KMS-11 (cell line): ENCODE data around the gene CEACAM4.
"Not testable (repeated sequence)": the region's sequence is repeated elsewhere in the genome, so short reads cannot be mapped to it uniquely, and the experiment has no call there.

ENCODE experiments used
- H2AFZ ChIP-seq: fragments of 200-600 bp; sonication (generic); 2 replicates; pipeline ENCODE4 v1.6.1; 2016; ENCODE audit warnings: antibody characterized with exemption, mixed run types, low read depth
- H3K27ac ChIP-seq: fragments of 200-600 bp; sonication (generic); 2 replicates; pipeline ENCODE4 v1.6.1; 2016; ENCODE audit warnings: mild to moderate bottlenecking, mixed run types
- H3K27me3 ChIP-seq: fragments of 200-600 bp; sonication (generic); 2 replicates; pipeline ENCODE4 v1.6.1; 2017; ENCODE audit warnings: mild to moderate bottlenecking, low read depth, mixed run types, moderate library complexity; ENCODE audit not compliant: insufficient read depth
- H3K36me3 ChIP-seq: fragments of 200-600 bp; sonication (generic); 2 replicates; pipeline ENCODE4 v1.6.1; 2017; ENCODE audit warnings: mild to moderate bottlenecking, mixed run types; ENCODE audit not compliant: insufficient read depth
- H3K4me1 ChIP-seq: fragments of 200-600 bp; sonication (generic); 2 replicates; pipeline ENCODE4 v1.6.1; 2016; ENCODE audit warnings: mild to moderate bottlenecking, low read depth, mixed run types; ENCODE audit not compliant: poor library complexity, severe bottlenecking
- H3K4me2 ChIP-seq: fragments of 200-600 bp; sonication (generic); 2 replicates; pipeline ENCODE4 v1.7.0; 2016; ENCODE audit warnings: mild to moderate bottlenecking, mixed run types
- H3K4me3 ChIP-seq: fragments of 200-600 bp; sonication (generic); IDR thresholded peaks from 2 replicates; pipeline ENCODE4 v1.6.1; 2017; ENCODE audit warnings: low read depth, low read length, mixed read lengths; ENCODE audit not compliant: insufficient read depth
- H3K79me2 ChIP-seq: fragments of 200-600 bp; sonication (generic); 2 replicates; pipeline ENCODE4 v1.6.1; 2016; ENCODE audit warnings: low read depth, mixed run types; ENCODE audit not compliant: insufficient read depth
- H3K9ac ChIP-seq: fragments of 200-600 bp; sonication (generic); 2 replicates; pipeline ENCODE4 v1.6.1; 2016; ENCODE audit warnings: mild to moderate bottlenecking, mixed run types
- H4K20me1 ChIP-seq: fragments of 200-600 bp; sonication (generic); 2 replicates; pipeline ENCODE4 v1.6.1; 2016; ENCODE audit warnings: mild to moderate bottlenecking, mixed run types; ENCODE audit not compliant: insufficient read depth
- TF ChIP-seq, protein P1 (sequence below): fragments of 200-600 bp; sonication (generic); conservative IDR thresholded peaks from 2 replicates; pipeline ENCODE4 v1.6.1; 2017; ENCODE audit warnings: low read depth, mild to moderate bottlenecking, antibody characterized with exemption, low read length, moderate library complexity, mixed read lengths

CEACAM4 gene

DNA sequence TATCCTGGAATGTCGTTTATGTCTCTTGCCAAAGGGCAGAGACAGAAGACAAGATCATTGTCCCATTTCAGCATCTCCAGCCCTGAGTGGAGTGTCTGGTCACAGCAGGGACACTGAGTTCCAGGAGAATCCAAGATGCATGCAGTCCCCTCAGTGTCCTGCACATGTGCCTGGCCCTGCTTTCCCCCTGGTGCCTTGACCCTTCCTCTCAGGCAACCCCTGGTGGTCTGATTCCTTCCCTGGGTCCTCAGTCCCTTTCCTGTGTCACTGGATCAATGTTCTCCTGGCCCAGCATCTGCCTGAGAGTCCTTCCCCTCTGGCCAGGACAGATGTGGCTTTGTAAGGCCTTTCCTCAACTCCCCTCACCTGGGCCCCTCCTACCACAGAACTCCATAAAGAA, 41.9 kb downstream of the CEACAM4 start:
- H3K36me3 ChIP-seq: no peaks in the 10 kb centered on the region
- H3K27ac ChIP-seq: no peak overlapping the region
- H2AFZ ChIP-seq: no peak overlapping the region
- H3K4me1 ChIP-seq: no peaks in the 10 kb centered on the region
- no peaks in the 10 kb centered on the region for H4K20me1 ChIP-seq
- H3K4me3 ChIP-seq: no peak overlapping the region
- no peaks in the 10 kb centered on the region; the same call in 1 of the 2 replicates for H3K27me3 ChIP-seq
- H3K79me2 ChIP-seq: no peaks in the 10 kb centered on the region
- H3K4me2 ChIP-seq: no peak overlapping the region
- TF ChIP-seq, protein P1, sequence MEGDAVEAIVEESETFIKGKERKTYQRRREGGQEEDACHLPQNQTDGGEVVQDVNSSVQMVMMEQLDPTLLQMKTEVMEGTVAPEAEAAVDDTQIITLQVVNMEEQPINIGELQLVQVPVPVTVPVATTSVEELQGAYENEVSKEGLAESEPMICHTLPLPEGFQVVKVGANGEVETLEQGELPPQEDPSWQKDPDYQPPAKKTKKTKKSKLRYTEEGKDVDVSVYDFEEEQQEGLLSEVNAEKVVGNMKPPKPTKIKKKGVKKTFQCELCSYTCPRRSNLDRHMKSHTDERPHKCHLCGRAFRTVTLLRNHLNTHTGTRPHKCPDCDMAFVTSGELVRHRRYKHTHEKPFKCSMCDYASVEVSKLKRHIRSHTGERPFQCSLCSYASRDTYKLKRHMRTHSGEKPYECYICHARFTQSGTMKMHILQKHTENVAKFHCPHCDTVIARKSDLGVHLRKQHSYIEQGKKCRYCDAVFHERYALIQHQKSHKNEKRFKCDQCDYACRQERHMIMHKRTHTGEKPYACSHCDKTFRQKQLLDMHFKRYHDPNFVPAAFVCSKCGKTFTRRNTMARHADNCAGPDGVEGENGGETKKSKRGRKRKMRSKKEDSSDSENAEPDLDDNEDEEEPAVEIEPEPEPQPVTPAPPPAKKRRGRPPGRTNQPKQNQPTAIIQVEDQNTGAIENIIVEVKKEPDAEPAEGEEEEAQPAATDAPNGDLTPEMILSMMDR: no peak
- H3K9ac ChIP-seq: no peak overlapping the region

DNA sequence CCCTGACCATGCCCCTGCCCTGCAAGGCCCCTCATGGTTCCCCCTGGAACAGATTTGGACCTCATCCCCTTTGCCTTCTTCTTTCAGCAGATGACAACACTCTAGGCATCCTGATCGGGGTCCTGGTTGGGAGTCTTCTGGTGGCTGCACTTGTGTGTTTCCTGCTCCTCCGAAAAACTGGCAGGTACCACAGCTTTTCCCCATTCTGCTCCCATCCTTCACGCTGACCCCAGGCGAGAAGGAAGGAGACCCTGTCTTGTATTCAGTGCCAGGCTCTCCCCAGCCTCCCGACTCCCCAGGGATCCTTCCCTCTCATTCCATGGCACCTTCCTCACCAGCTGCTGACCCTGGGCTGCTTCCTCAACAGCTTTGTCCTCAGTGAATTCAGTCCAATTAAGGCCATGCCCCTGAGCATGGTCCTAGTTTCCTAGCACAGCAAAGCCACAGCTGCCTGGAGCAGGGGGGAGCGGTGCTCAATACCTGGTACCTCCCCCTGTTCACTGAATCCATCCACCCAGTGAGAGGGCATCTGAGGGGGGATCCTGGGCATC, 42.5 kb downstream of the CEACAM4 start:
- H3K36me3 ChIP-seq: no peaks in the 10 kb centered on the region
- no peak overlapping the region for H3K27ac ChIP-seq
- H2AFZ ChIP-seq: no peak overlapping the region
- H3K4me1 ChIP-seq: no peaks in the 10 kb centered on the region
- no peaks in the 10 kb centered on the region for H4K20me1 ChIP-seq
- no peaks in the 10 kb centered on the region for H3K79me2 ChIP-seq
- H3K4me2 ChIP-seq: no peak overlapping the region
- no peaks in the 10 kb centered on the region; the same call in 1 of the 2 replicates for H3K27me3 ChIP-seq
- no peak overlapping the region for H3K4me3 ChIP-seq
- H3K9ac ChIP-seq: no peak overlapping the region
- TF ChIP-seq, protein P1: no peak

DNA sequence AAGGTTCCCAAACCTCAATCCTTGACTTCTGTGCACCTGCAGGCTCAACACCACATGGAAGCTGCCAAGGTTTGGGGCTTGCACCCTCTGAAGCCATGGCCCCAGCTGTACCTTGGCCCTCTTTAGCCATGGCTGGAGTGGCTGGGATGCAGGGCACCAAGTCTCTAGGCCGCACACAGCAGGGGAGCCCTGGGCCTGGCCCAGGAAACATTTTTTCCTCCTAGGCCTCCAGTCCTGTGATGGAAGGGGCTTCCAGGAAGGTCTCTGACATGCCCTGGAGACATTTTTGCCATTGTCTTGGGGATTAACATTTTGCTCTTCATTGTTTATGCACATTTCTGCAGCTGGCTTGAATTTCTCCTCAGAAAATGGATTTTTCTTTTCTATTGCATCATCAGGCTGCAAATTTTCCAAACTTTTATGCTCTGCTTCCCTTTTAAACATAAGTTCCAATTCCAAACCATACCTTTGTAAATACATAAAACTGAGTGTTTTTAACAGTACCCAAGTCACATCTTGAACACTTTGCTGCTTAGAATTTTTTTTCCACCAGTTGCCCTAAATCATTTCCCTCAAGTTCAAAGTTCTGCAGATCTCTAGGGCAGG, 44.2 kb downstream of the CEACAM4 start:
- H3K4me1 ChIP-seq, H4K20me1 ChIP-seq, H3K27ac ChIP-seq, H3K36me3 ChIP-seq, H3K4me2 ChIP-seq, H3K79me2 ChIP-seq, H3K9ac ChIP-seq, H3K27me3 ChIP-seq, H3K4me3 ChIP-seq, H2AFZ ChIP-seq: not testable (repeated sequence)

DNA sequence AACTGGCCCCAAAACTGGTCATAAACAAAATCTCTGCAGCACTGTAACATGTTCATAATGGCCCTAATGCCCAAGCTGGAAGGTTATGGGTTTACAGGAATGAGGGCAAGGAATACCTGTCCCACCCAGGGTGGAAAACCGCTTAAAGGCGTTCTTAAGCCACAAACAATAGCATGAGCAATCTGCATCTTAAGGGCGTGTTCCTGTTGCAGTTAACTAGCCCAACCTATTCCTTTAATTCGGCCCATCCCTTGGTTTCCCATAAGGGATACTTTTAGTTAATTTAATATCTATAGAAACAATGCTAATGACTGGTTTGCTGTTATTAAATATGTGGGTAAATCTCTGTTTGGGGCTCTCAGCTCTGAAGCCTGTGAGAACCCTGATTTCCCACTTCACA, 45.8 kb downstream of the CEACAM4 start:
- not testable (repeated sequence) for H3K4me2 ChIP-seq, H3K4me1 ChIP-seq, H3K27me3 ChIP-seq, H3K36me3 ChIP-seq, H3K27ac ChIP-seq, H3K79me2 ChIP-seq, H4K20me1 ChIP-seq, H3K9ac ChIP-seq, H2AFZ ChIP-seq, H3K4me3 ChIP-seq

DNA sequence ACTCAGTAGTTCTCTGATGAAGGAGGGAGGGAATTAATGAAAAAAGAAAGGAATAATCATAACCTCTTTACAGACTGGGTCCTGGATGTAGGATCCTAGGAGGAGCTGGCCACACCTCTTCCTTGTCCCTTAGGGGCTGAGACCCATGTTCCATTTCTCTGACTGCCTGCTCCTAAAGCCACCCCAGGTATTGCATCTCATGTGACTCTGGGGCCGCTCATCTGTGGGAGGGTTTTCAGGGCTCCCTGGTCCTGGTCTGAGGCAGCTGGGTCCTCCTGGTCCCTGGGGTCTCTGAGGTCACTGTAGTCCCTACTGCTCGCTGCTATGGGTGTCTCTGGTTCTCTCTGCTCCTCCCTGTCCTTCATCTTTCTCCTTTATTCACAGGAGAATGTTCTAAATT, 48.0 kb downstream of the CEACAM4 start:
- Histone ChIP-seq H3K27ac (no peak overlapping the region), H3K36me3 (no peaks in the 10 kb centered on the region), H4K20me1 (no peaks in the 10 kb centered on the region), H3K4me3 (no peak overlapping the region), H3K27me3 (no peaks in the 10 kb centered on the region), H3K4me2 (no peak overlapping the region), H3K79me2 (no peaks in the 10 kb centered on the region), H3K9ac (no peak overlapping the region), H3K4me1 (no peaks in the 10 kb centered on the region), H2AFZ (no peak overlapping the region)
- TF ChIP-seq, protein P1: no peak
